ENCODE data around the gene TCFL5.

Gene TCFL5

GRCh38 chr20:62880147-62880934 is 18.7 kb upstream of the TCFL5 start:
- TF ChIP-seq EZH2 (IDR thresholded peaks at IDR 0.05; ENCODE audit: borderline replicate concordance, low read length) (no peak), CTCF (IDR thresholded peaks at IDR 0.05; ENCODE audit: low read length) (no peak)
- no peak overlapping the region for H3K27ac ChIP-seq (ENCODE audit: low read depth, low read length, poor library complexity, severe bottlenecking)

GRCh38 chr20:62879275-62880146 is 17.9 kb upstream of the TCFL5 start:
- H3K36me3 ChIP-seq (ENCODE audit: insufficient read depth, low read length): peaks cover 27% of the 10 kb centered on the region
- peaks cover 10% of the 10 kb centered on the region; the same call in 1 of the 2 replicates for H3K27me3 ChIP-seq (ENCODE audit: insufficient read depth, low read length)
- no peaks in the 10 kb centered on the region for H3K9me2 ChIP-seq (ENCODE audit: low read depth, low read length)
- no peak for TF ChIP-seq EZH2 (IDR thresholded peaks at IDR 0.05; ENCODE audit: borderline replicate concordance, low read length)
- TF ChIP-seq CTCF (IDR thresholded peaks at IDR 0.05; ENCODE audit: low read length): no peak
- no peak overlapping the region for H3K27ac ChIP-seq (ENCODE audit: low read depth, low read length, poor library complexity, severe bottlenecking)
- H3K9ac ChIP-seq (ENCODE audit: low read length): no peak overlapping the region
- no peak overlapping the region for H3K4me3 ChIP-seq (ENCODE audit: low read depth, low read length, poor library complexity, severe bottlenecking)
- no peaks in the 10 kb centered on the region for H3K9me3 ChIP-seq (ENCODE audit: low read length)
- H2AFZ ChIP-seq (ENCODE audit: low read length): no peak overlapping the region
- H3F3A ChIP-seq (ENCODE audit: insufficient read depth, low read length): peaks cover 10% of the 10 kb centered on the region
- H3K4me1 ChIP-seq (ENCODE audit: insufficient read depth, low read length, severe bottlenecking): no peaks in the 10 kb centered on the region
- H3K79me2 ChIP-seq (ENCODE audit: insufficient read depth, low read length): no peaks in the 10 kb centered on the region
- no peak overlapping the region for H3K4me2 ChIP-seq (ENCODE audit: low read length)
- H4K20me1 ChIP-seq (ENCODE audit: insufficient read depth, low read length): no peaks in the 10 kb centered on the region

More at GRCh38 chr20:62880147-62880934, 18.7 kb upstream of the TCFL5 start:
- H3K79me2 ChIP-seq (ENCODE audit: insufficient read depth, low read length): no peaks in the 10 kb centered on the region
- no peak overlapping the region for H3K4me2 ChIP-seq (ENCODE audit: low read length)
- H3K4me3 ChIP-seq (ENCODE audit: low read depth, low read length, poor library complexity, severe bottlenecking): no peak overlapping the region
- no peaks in the 10 kb centered on the region for H3K4me1 ChIP-seq (ENCODE audit: insufficient read depth, low read length, severe bottlenecking)
- H3K9me3 ChIP-seq (ENCODE audit: low read length): no peaks in the 10 kb centered on the region
- H3K9ac ChIP-seq (ENCODE audit: low read length): no peak overlapping the region
- no peaks in the 10 kb centered on the region for H4K20me1 ChIP-seq (ENCODE audit: insufficient read depth, low read length)
- H2AFZ ChIP-seq (ENCODE audit: low read length): no peak overlapping the region
- no peaks in the 10 kb centered on the region for H3K9me2 ChIP-seq (ENCODE audit: low read depth, low read length)
- peaks cover 8% of the 10 kb centered on the region; the same call in 1 of the 2 replicates for H3K27me3 ChIP-seq (ENCODE audit: insufficient read depth, low read length)
- peaks cover 10% of the 10 kb centered on the region for H3F3A ChIP-seq (ENCODE audit: insufficient read depth, low read length)
- H3K36me3 ChIP-seq (ENCODE audit: insufficient read depth, low read length): peaks cover 27% of the 10 kb centered on the region

GRCh38 chr20:62878244-62879038 is 16.8 kb upstream of the TCFL5 start:
- H2AFZ ChIP-seq (ENCODE audit: low read length): no peak overlapping the region
- H3K27me3 ChIP-seq (ENCODE audit: insufficient read depth, low read length): peaks cover 10% of the 10 kb centered on the region; the same call in 1 of the 2 replicates
- H3K27ac ChIP-seq (ENCODE audit: low read depth, low read length, poor library complexity, severe bottlenecking): no peak overlapping the region
- no peaks in the 10 kb centered on the region for H3K79me2 ChIP-seq (ENCODE audit: insufficient read depth, low read length)
- peaks cover 27% of the 10 kb centered on the region for H3K36me3 ChIP-seq (ENCODE audit: insufficient read depth, low read length)
- H3F3A ChIP-seq (ENCODE audit: insufficient read depth, low read length): peaks cover 10% of the 10 kb centered on the region
- no peaks in the 10 kb centered on the region for H3K9me3 ChIP-seq (ENCODE audit: low read length)
- H3K9me2 ChIP-seq (ENCODE audit: low read depth, low read length): no peaks in the 10 kb centered on the region
- no peak overlapping the region for H3K4me3 ChIP-seq (ENCODE audit: low read depth, low read length, poor library complexity, severe bottlenecking)
- no peaks in the 10 kb centered on the region for H4K20me1 ChIP-seq (ENCODE audit: insufficient read depth, low read length)
- TF ChIP-seq EZH2 (IDR thresholded peaks at IDR 0.05; ENCODE audit: borderline replicate concordance, low read length) (no peak), CTCF (IDR thresholded peaks at IDR 0.05; ENCODE audit: low read length) (no peak)
- H3K4me2 ChIP-seq (ENCODE audit: low read length): no peak overlapping the region
- no peaks in the 10 kb centered on the region for H3K4me1 ChIP-seq (ENCODE audit: insufficient read depth, low read length, severe bottlenecking)
- H3K9ac ChIP-seq (ENCODE audit: low read length): no peak overlapping the region

Measured in OCI-LY1 (cell line).